Vagina (tissue), 2 donors: Measurements from ENCODE around the gene DMBX1.

ENCODE experiments used
- POLR2A ChIP-seq, 2 donors: fragments of 450-650 bp; IDR thresholded peaks; one replicate each; pipeline ENCODE4 v1.6.1; 2017; ENCODE audit warnings: antibody characterized with exemption in 2 of 2, mild to moderate bottlenecking in 2 of 2, moderate library complexity in 2 of 2
- POLR2AphosphoS5 ChIP-seq, 2 donors: sonication (generic); formaldehyde crosslinking; IDR thresholded peaks; one replicate each; pipeline ENCODE4 v1.9.0; 2017; ENCODE audit warnings: antibody characterized with exemption in 2 of 2, mild to moderate bottlenecking in 2 of 2, low read depth in 1 of 2; ENCODE audit not compliant: insufficient read depth in 1 of 2
- TF ChIP-seq, protein P1 (sequence below), 3 experiments: fragments of 450-650 bp in 2 of 3; fragments of 200-600 bp in 1 of 3; sonication (generic) in 1 of 3; IDR thresholded peaks; one replicate each; pipeline ENCODE4 v1.5.1; 2017 to 2019; ENCODE audit warnings: antibody characterized with exemption in 3 of 3, mild to moderate bottlenecking in 2 of 3, moderate library complexity in 2 of 3

DNA sequence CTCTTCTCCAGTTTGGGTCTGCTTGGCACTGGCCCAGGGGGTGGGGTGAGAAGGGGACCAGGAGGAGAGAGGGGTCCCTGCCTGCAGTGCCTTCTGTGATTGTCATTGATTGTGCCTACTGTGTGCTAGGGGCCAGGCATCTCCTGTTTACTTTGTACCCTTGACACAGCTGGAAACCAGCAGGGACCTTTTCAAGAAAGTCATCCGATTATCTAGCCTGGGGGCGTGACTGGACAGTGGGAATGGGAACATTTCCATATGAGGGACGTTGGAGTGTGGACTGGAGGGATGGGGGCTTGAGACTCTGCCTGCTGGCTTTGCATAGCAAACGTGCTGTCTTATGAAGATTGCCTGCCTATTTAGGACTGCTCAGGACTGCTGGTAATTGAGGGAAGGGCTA is 19.8 kb upstream of the DMBX1 start:
- TF ChIP-seq, protein P1, sequence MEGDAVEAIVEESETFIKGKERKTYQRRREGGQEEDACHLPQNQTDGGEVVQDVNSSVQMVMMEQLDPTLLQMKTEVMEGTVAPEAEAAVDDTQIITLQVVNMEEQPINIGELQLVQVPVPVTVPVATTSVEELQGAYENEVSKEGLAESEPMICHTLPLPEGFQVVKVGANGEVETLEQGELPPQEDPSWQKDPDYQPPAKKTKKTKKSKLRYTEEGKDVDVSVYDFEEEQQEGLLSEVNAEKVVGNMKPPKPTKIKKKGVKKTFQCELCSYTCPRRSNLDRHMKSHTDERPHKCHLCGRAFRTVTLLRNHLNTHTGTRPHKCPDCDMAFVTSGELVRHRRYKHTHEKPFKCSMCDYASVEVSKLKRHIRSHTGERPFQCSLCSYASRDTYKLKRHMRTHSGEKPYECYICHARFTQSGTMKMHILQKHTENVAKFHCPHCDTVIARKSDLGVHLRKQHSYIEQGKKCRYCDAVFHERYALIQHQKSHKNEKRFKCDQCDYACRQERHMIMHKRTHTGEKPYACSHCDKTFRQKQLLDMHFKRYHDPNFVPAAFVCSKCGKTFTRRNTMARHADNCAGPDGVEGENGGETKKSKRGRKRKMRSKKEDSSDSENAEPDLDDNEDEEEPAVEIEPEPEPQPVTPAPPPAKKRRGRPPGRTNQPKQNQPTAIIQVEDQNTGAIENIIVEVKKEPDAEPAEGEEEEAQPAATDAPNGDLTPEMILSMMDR (IDR thresholded peaks at IDR 0.05) = no peak
- TF ChIP-seq POLR2AphosphoS5 (IDR thresholded peaks at IDR 0.05; ENCODE audit: insufficient read depth in 1 of 2, low read depth in 1 of 2) (no peak), POLR2A (IDR thresholded peaks at IDR 0.05) (no peak)
